Neural cell (in vitro differentiated cells): ENCODE results near the gene SLX4IP. TPM values are rescaled to one million over a fixed set of nuclear protein-coding genes. Genes with fewer than 3 reads are reported as not detected.

Experiments used
- H2AFZ ChIP-seq: fragments of 200-600, 300-800 bp; sonication (generic), shearing (Covaris generic); 2 replicates; pipeline ENCODE4 v1.6.0; 2014; ENCODE audit warnings: low read depth, mild to moderate bottlenecking, antibody characterized with exemption, low read length, moderate library complexity
- H3F3A ChIP-seq: fragments of 200-600 bp; shearing (Covaris generic); 2 replicates; pipeline ENCODE4 v1.6.1; 2016; ENCODE audit warnings: mild to moderate bottlenecking, moderate library complexity, mixed read lengths, antibody characterized with exemption, low read length; ENCODE audit not compliant: insufficient read depth, poor library complexity, severe bottlenecking
- H3K27ac ChIP-seq: fragments of 200-600, 300-800 bp; sonication (generic), shearing (Covaris generic); 2 replicates; pipeline ENCODE4 v1.5.1; 2014; ENCODE audit warnings: mild to moderate bottlenecking, low read length, moderate library complexity
- H3K27me3 ChIP-seq: fragments of 300-800, 200-600 bp; sonication (generic), shearing (Covaris generic); 2 replicates; pipeline ENCODE4 v1.6.0; 2014; ENCODE audit warnings: mild to moderate bottlenecking, low read depth, low read length, moderate library complexity; ENCODE audit not compliant: insufficient read depth
- H3K36me3 ChIP-seq: fragments of 300-800, 200-600 bp; sonication (generic), shearing (Covaris generic); 2 replicates; pipeline ENCODE4 v1.5.1; 2014; ENCODE audit warnings: mild to moderate bottlenecking, antibody characterized with exemption, low read length, moderate library complexity; ENCODE audit not compliant: insufficient read depth
- H3K4me2 ChIP-seq: fragments of 300-800, 200-600 bp; sonication (generic), shearing (Covaris generic); 2 replicates; pipeline ENCODE4 v1.6.0; 2014; ENCODE audit warnings: mild to moderate bottlenecking, low read length
- H3K4me3 ChIP-seq: fragments of 300-800, 200-600 bp; sonication (generic), shearing (Covaris generic); 2 replicates; pipeline ENCODE4 v1.5.1; 2014; ENCODE audit warnings: mild to moderate bottlenecking, low read length, moderate library complexity
- H3K79me2 ChIP-seq: fragments of 200-600 bp; shearing (Covaris generic); replicated peaks from 2 replicates; pipeline ENCODE4 v1.6.0; 2014; ENCODE audit warnings: mild to moderate bottlenecking, low read length, moderate library complexity; ENCODE audit not compliant: insufficient read depth
- H3K9ac ChIP-seq: fragments of 300-800, 200-600 bp; sonication (generic), shearing (Covaris generic); 2 replicates; pipeline ENCODE4 v1.6.1; 2016; ENCODE audit warnings: mild to moderate bottlenecking, low read length, mixed read lengths
- H3K9me2 ChIP-seq: fragments of 200-600 bp; shearing (Covaris generic); 2 replicates; pipeline ENCODE4 v1.6.1; 2016; ENCODE audit warnings: mild to moderate bottlenecking, low read length, mixed read lengths; ENCODE audit not compliant: insufficient read depth
- H3K9me3 ChIP-seq: fragments of 200-600, 300-800 bp; sonication (generic), shearing (Covaris generic); 2 replicates; pipeline ENCODE4 v1.6.1; 2016; ENCODE audit warnings: mild to moderate bottlenecking, mixed run types, low read length, moderate library complexity, mixed read lengths
- H4K20me1 ChIP-seq: fragments of 200-600 bp; shearing (Covaris generic); 2 replicates; pipeline ENCODE4 v1.6.1; 2016; ENCODE audit warnings: mild to moderate bottlenecking, mixed run types; ENCODE audit not compliant: insufficient read depth
- CTCF ChIP-seq: fragments of 450-650 bp; IDR thresholded peaks from 2 replicates; pipeline ENCODE4 v1.5.1; 2014; ENCODE audit warnings: antibody characterized with exemption, mild to moderate bottlenecking, moderate library complexity; ENCODE audit not compliant: poor library complexity, severe bottlenecking
- EP300 ChIP-seq: fragments of 450-650 bp; conservative IDR thresholded peaks from 2 replicates; pipeline ENCODE4 v1.6.1; 2014; ENCODE audit warnings: antibody characterized with exemption, mild to moderate bottlenecking, moderate library complexity; ENCODE audit not compliant: poor library complexity, severe bottlenecking
- EZH2 ChIP-seq: fragments of 200-600, 300-800 bp; shearing (Covaris generic), sonication (generic); IDR thresholded peaks from 2 replicates; pipeline ENCODE4 v1.6.1; 2014; ENCODE audit warnings: antibody characterized with exemption, low read length, borderline replicate concordance, mild to moderate bottlenecking; ENCODE audit not compliant: insufficient read depth, poor library complexity, severe bottlenecking
- MXI1 ChIP-seq: fragments of 450-650 bp; conservative IDR thresholded peaks from 2 replicates; pipeline ENCODE4 v1.6.1; 2014; ENCODE audit warnings: antibody characterized with exemption, mild to moderate bottlenecking; ENCODE audit not compliant: poor library complexity, severe bottlenecking
- POLR2AphosphoS5 ChIP-seq: IDR thresholded peaks from 2 replicates; pipeline ENCODE4 v1.6.1; 2012
- RAD21 ChIP-seq: fragments of 450-650 bp; conservative IDR thresholded peaks from 2 replicates; pipeline ENCODE4 v1.6.1; 2014; ENCODE audit warnings: antibody characterized with exemption, mild to moderate bottlenecking, moderate library complexity
- REST ChIP-seq: IDR thresholded peaks from 2 replicates; pipeline ENCODE4 v1.6.1; 2012; ENCODE audit warnings: borderline replicate concordance
- SMC3 ChIP-seq: fragments of 450-650 bp; conservative IDR thresholded peaks from 2 replicates; pipeline ENCODE4 v1.6.1; 2014; ENCODE audit warnings: antibody characterized with exemption, mild to moderate bottlenecking, moderate library complexity; ENCODE audit not compliant: poor library complexity
- TAF1 ChIP-seq: IDR thresholded peaks from 2 replicates; pipeline ENCODE4 v1.6.1; 2012; ENCODE audit warnings: low read depth
- polyA plus RNA-seq: library from polyadenylated mRNA; depleted of rRNA; stranded (reverse); fragments of >200 nt; gene quantifications from 2 replicates; pipeline ENCODE4 v1.2.3, GENCODE V29; 2014

SLX4IP gene
- polyA plus RNA-seq, 1 donor from 2014 or later, result 6.4 TPM

- H4K20me1 ChIP-seq, result no peaks in the 10 kb centered on the region
- no peak overlapping the region for H2AFZ ChIP-seq
- peaks cover 20% of the 10 kb centered on the region for H3K36me3 ChIP-seq
- no peak overlapping the region for H3K27ac ChIP-seq
- no peaks in the 10 kb centered on the region for H3F3A ChIP-seq
- no peak overlapping the region for H3K9ac ChIP-seq
- H3K27me3 ChIP-seq, result peaks cover 24% of the 10 kb centered on the region
- H3K9me2 ChIP-seq, result no peaks in the 10 kb centered on the region
- no peaks in the 10 kb centered on the region for H3K9me3 ChIP-seq
- TF ChIP-seq TAF1 (no peak), CTCF (no peak), SMC3 (no peak), EP300 (no peak), EZH2 (no peak), POLR2AphosphoS5 (no peak), MXI1 (no peak), REST (no peak), RAD21 (no peak)
- no peak overlapping the region for H3K4me2 ChIP-seq
- no peaks in the 10 kb centered on the region for H3K79me2 ChIP-seq
- H3K4me3 ChIP-seq, result no peak overlapping the region
These were observed 202.5 kb downstream of the SLX4IP start for GRCh38 chr20:10637563-10637962.

GRCh38 chr20:10639077-10639736 lies 204.1 kb downstream of the SLX4IP start:
- no peak for TF ChIP-seq EZH2
- TF ChIP-seq TAF1, result no peak
- no peak for TF ChIP-seq MXI1
- TF ChIP-seq SMC3, result no peak
- TF ChIP-seq CTCF, result no peak
- no peak for TF ChIP-seq REST
- no peak for TF ChIP-seq POLR2AphosphoS5
- TF ChIP-seq EP300, result no peak
- TF ChIP-seq RAD21, result no peak
- Histone ChIP-seq H3K79me2 (no peaks in the 10 kb centered on the region), H3K27ac (no peak overlapping the region), H3K9ac (no peak overlapping the region), H3K27me3 (peaks cover 12% of the 10 kb centered on the region), H2AFZ (no peak overlapping the region), H3K36me3 (peaks cover 20% of the 10 kb centered on the region), H3K9me3 (no peaks in the 10 kb centered on the region), H3F3A (no peaks in the 10 kb centered on the region), H3K9me2 (no peaks in the 10 kb centered on the region), H4K20me1 (no peaks in the 10 kb centered on the region), H3K4me3 (no peak overlapping the region), H3K4me2 (no peak overlapping the region)
